LNCAP (cell line): ENCODE results near the gene SLC8A1.
A peak's percentile ranks its signal among the peaks of the same experiment; 100 is the strongest.

Experiments used
- CTCF ChIP-seq: fragments of 450-650 bp; IDR thresholded peaks from 2 replicates; pipeline ENCODE4 v1.5.1; 2017; ENCODE audit warnings: mild to moderate bottlenecking

SLC8A1 gene

GRCh38 chr2:40448476-40449079 lies 3.3 kb downstream of the SLC8A1 start:
- peak; percentile 40; the same call in 1 of the 2 replicates for TF ChIP-seq CTCF

GRCh38 chr2:40445467-40445866 lies 6.4 kb downstream of the SLC8A1 start:
- no peak for TF ChIP-seq CTCF

- no peak for TF ChIP-seq CTCF
Measured at GRCh38 chr2:40440835-40441234, 11.1 kb downstream of the SLC8A1 start.

- TF ChIP-seq CTCF, result no peak
Measured at GRCh38 chr2:40439473-40439872, 12.4 kb downstream of the SLC8A1 start.

DNA sequence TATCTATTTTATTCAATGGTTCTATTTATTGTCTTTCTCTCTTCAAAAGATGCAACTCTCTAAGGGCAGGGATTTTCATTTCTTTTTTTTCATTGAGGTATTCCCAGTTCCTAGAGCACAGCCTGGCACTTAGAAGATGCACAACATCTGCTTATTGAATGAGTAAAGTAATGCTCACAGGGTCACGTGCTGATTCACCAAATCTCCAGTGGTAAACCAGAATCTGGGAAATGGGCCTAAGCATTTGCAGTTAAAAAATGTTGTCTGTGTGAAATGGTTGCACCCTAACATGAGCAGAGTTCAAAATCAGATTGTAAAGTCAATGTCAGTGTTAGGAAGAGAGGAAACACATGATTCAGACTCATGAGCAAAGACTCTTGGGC lies 15.8 kb downstream of the SLC8A1 start:
- no peak for TF ChIP-seq CTCF

DNA sequence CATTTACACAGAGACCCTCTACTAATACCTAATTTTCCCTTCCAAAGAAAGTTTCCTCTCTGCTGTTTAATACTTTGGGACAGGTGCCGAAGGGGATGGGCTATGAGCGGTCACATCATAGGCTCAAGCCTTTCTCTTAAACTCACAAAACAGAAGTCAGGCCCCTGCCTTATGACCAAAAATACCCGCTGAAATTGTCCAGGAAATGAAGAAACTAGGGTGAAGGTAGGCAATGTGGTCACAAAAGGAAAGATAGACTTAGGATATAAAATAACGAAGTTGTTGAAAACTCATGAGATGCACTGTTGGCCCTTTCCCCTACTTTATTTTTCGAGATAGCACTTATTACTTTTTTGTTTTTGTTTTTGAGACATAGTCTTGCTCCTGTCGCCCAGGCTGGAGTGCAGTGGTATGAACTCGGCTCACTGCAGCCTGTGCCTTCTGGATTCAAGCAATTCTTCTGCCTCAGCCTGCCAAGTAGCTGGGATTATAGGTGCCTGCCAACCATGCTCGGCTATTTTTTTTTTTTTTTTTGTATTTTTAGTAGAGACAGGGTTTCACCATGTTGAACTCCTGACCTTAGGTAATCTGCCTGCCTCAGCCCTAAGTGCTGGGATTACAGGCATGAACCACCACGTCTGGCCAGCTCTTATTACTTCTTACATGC lies 16.3 kb downstream of the SLC8A1 start:
- no peak for TF ChIP-seq CTCF

DNA sequence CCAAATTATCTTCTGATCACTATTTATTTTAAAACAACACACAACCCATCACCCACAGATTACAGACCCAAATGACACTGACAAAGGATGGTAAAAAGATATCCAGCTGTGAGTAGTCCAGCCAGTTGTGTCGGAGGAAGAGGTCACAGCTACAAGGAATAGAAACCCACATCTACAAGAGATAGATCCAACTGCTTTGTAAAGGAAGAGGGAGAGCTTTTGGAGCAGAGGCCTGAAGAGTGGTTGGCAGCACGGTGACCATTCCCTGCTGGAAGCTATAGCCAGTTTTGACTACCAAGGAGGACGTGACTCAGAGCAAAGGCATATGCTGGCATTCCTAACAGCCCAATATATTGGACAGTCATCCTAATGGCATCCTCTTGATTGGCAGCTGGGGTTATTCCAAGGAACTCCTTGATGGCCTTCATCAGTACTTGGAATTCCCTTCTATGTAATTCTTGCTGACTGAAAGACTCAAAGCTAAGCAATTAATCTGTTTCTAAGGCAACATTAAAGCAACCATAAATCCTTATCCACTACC lies 17.1 kb downstream of the SLC8A1 start:
- TF ChIP-seq CTCF, result no peak
